Measurements from ENCODE around the gene ZNF562. TPM values are rescaled to one million over a fixed set of nuclear protein-coding genes. Genes with fewer than 3 reads are reported as not detected.

ZNF562 gene
- total and polyA plus RNA-seq, 11 donors = 7.0 to 24.1 (median 19.1) TPM

DNA sequence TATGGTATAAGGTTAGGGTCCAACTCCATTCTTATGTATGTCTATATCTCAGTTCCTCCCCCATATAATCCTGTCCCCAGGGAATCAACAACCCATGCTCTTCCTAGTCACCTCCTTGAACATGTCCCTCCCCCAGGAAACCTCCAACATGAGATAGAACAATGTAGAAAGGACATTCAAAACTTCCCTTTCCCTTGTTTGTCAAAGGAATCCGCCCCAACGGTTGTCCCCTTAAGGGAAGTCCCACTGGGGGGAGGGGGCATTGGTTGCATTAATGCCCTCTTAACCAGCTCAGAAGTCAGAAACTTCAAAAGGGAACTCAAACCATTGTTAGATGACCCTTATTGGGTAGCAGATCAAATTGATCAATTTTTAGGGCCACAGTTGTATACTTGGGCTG is 47.0 kb downstream of the ZNF562 start:
- Histone ChIP-seq H3K4me3 (no peak overlapping the region), H3K27ac (no peak overlapping the region), H3K4me1 (peaks cover 0 to 8% (median 0%) of the 10 kb centered on the region in 12 donors), H3K9me3 (no peaks in the 10 kb centered on the region), H3K36me3 (peaks cover 0 to 14% (median 9%) of the 10 kb centered on the region in 9 donors), H3K27me3 (no peaks in the 10 kb centered on the region)
- WGBS, 4 donors = 59 to 86% (median 70%) methylated on average over 2 of the region's 2 CpGs
- intact Hi-C loops (cut with DNase I) = loop anchor here in 7 of 10 donors (2.0 to 10.0 kb wide), 5 partner anchors 44 to 169 kb away; partner anchors contain the start of gene ZNF562 (in 1 of the 7)
- DNase-seq = no peak
- no peak for ATAC-seq
- TF ChIP-seq POLR2A (IDR thresholded peaks at IDR 0.05) = no peak
- TF ChIP-seq, protein P1, sequence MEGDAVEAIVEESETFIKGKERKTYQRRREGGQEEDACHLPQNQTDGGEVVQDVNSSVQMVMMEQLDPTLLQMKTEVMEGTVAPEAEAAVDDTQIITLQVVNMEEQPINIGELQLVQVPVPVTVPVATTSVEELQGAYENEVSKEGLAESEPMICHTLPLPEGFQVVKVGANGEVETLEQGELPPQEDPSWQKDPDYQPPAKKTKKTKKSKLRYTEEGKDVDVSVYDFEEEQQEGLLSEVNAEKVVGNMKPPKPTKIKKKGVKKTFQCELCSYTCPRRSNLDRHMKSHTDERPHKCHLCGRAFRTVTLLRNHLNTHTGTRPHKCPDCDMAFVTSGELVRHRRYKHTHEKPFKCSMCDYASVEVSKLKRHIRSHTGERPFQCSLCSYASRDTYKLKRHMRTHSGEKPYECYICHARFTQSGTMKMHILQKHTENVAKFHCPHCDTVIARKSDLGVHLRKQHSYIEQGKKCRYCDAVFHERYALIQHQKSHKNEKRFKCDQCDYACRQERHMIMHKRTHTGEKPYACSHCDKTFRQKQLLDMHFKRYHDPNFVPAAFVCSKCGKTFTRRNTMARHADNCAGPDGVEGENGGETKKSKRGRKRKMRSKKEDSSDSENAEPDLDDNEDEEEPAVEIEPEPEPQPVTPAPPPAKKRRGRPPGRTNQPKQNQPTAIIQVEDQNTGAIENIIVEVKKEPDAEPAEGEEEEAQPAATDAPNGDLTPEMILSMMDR (IDR thresholded peaks at IDR 0.05) = no peak

DNA sequence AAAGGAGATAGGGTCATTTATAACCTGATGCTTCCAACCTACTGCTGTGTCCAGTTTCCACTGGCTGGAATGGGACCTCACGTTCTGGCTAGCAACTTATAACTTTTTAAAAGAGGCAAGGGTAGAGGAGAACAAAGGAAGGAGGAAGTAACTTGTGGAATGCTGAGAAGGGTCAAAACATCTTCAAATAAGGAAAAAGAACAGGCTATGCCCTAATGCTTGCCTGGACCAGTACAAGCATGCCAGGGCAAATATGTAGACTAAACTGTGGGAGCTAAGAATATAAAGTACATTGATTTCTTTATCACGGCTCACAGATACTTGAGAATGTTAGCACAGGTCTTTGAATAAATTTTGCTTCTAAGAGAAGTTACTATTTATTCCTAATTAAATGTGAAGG is 52.4 kb downstream of the ZNF562 start:
- intact Hi-C loops (cut with DNase I) = loop anchor here in 3 of 10 donors (1.0 to 10.0 kb wide), 4 partner anchors 52 to 310 kb away; partner anchors contain the start of gene ZNF562 (in 1 of the 3)
- DNase-seq = no peak
- no peak for TF ChIP-seq POLR2A (IDR thresholded peaks at IDR 0.05)
- TF ChIP-seq, protein P1 (IDR thresholded peaks at IDR 0.05) = no peak
- peaks cover 4 to 30% (median 18%) of the 10 kb centered on the region in 12 donors for H3K4me1 ChIP-seq
- WGBS, 4 donors = 67 to 70% (median 69%) methylated on average over 2 of the region's 2 CpGs
- no peaks in the 10 kb centered on the region for H3K9me3 ChIP-seq
- peak overlapping the region in 1 of 12 donors; percentile 97 for H3K4me3 ChIP-seq
- ATAC-seq = no peak
- peak overlapping the region in 8 of 12 donors; percentile 79 to 97 (median 93) for H3K27ac ChIP-seq
- H3K27me3 ChIP-seq = no peaks in the 10 kb centered on the region
- peaks cover 0 to 26% (median 20%) of the 10 kb centered on the region in 9 donors for H3K36me3 ChIP-seq

DNA sequence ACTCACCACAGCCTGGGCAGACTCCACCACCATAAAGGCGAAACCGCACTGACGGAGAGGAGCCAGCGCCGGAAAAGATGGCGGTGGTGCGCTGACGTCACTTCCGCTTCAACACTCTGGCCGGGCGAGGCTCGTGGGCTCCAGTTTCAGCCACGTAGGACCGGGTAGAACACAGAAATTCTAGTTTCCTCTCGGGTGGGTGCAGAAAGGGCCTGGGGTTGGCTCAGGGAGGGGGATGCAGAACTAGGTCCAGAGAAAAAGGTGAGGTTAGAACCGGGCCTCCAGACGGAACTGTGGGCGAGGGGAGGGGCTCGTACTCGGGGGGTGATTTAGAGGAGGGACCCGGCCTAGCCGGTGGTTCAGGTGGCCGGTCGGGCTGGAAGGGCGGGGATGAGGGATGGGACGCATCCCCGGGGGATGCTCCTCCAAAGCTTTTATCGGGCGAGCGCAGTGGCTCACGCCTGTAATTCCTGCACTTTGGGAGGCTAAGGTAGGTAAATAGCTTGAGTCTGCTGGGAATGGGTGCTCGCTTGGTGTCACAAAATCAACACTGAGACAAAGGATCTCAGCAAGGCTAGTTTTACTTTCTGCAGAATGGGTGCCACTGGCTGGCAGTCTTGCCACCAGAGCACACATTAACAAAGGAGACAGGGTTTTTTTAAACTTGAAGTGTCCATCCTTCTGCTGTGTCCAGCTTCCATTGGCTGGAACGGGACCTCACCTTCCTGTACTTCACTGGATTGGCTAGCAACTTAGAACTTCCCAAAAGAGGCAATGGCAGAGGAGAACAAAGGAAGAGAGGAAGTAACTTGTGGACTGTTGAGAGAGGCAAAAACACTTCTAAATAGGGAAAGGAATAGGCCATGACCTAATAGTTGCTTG is 53.5 kb downstream of the ZNF562 start, which contains the start of gene ZNF561:
Gene ZNF561, minus strand, starts transcription at position 77 of the 882 bp plus-strand sequence. CDS start 1,776 bp downstream, outside the sequence.
- 1 to 2% (median 1%) methylated on average over 31 to 33 of the region's 33 CpGs for WGBS, 4 donors
- ATAC-seq = peak; percentile 93 to 96 (median 95)
- H3K9me3 ChIP-seq = no peaks in the 10 kb centered on the region
- H3K4me1 ChIP-seq = peaks cover 4 to 30% (median 18%) of the 10 kb centered on the region in 12 donors
- H3K27ac ChIP-seq = peak within 1 kb of the TSS; percentile 79 to 97 (median 93)
- H3K27me3 ChIP-seq = no peaks in the 10 kb centered on the region
- no peak for TF ChIP-seq POLR2A (IDR thresholded peaks at IDR 0.05)
- TF ChIP-seq, protein P1 (IDR thresholded peaks at IDR 0.05) = no peak
- H3K4me3 ChIP-seq = peak within 1 kb of the TSS; percentile 60 to 97 (median 76)
- intact Hi-C loops (cut with DNase I) = loop anchor here in 6 of 10 donors (1.0 to 10.0 kb wide), 12 partner anchors 37 to 313 kb away; partner anchors contain the start of genes ZNF562 (in 2 of the 6), ZNF846 (in 2 of the 6), FBXL12 (in 1 of the 6) and ZNF121 (in 1 of the 6)
- DNase-seq = peak; percentile 85 to 93 (median 90)
- peaks cover 0 to 32% (median 31%) of the 10 kb centered on the region in 9 donors for H3K36me3 ChIP-seq

DNA sequence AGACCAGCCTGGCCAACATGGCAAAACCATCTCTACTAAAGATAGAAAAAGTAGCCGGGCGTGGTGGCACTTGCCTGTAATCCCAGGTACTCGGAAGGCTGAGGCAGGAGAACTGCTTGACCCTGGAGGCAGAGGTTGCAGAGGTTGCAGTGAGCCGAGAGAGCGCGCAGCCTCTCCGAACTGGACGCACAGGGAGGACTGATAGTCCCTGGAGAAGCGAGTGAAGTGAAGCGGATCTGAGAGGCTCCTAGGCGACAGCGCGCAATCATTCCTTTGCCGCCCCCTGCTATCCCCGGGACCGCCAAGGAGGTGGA is 54.1 kb downstream of the ZNF562 start:
- 0 to 1% (median 0%) methylated on average over 10 to 16 of the region's 16 CpGs for WGBS, 4 donors
- H3K4me3 ChIP-seq = peak overlapping the region; percentile 60 to 97 (median 76)
- ATAC-seq = peak in 1 of 4 donors; percentile 63
- intact Hi-C loops (cut with DNase I) = loop anchor here in 6 of 10 donors (1.0 to 10.0 kb wide), 10 partner anchors 36 to 312 kb away; partner anchors contain the start of genes ZNF562 (in 2 of the 6), ZNF846 (in 2 of the 6), FBXL12 (in 1 of the 6) and ZNF121 (in 1 of the 6)
- H3K27me3 ChIP-seq = no peaks in the 10 kb centered on the region
- TF ChIP-seq, protein P1 (IDR thresholded peaks at IDR 0.05) = no peak
- no peak for TF ChIP-seq POLR2A (IDR thresholded peaks at IDR 0.05)
- H3K36me3 ChIP-seq = peaks cover 0 to 38% (median 37%) of the 10 kb centered on the region in 9 donors
- DNase-seq = no peak
- H3K4me1 ChIP-seq = peaks cover 4 to 30% (median 17%) of the 10 kb centered on the region in 12 donors
- H3K27ac ChIP-seq = peak overlapping the region; percentile 79 to 97 (median 93)
- H3K9me3 ChIP-seq = no peaks in the 10 kb centered on the region

All from heart left ventricle (tissue), 16 donors.